GM12878 (cell line): Measurements from ENCODE around the gene NPHP1. TPM values are rescaled to one million over a fixed set of nuclear protein-coding genes. Genes with fewer than 3 reads are reported as not detected.

ENCODE experiments used
- ATAC-seq: fragments of 200-7000 bp; cut with Tn5 transposase; 3 replicates; pipeline ENCODE4 v1.9.1; 2020; ENCODE audit warnings: mild to moderate bottlenecking, moderate library complexity
- BruUV-seq: library from RNA; stranded (reverse); fragments of 400-500 nt; replicated peaks from 2 replicates; lab custom pipeline; 2021; lab: Mats Ljungman, UMichigan
- CTCF ChIA-PET: fragments of 300-600 bp; sonication (Branson Sonifier 250); formaldehyde crosslinking; extraction: SDS; loops from one replicate; lab custom pipeline; 2021; ENCODE audit warnings: inconsistent platforms; lab: Yijun Ruan, JAX
- POLR2A ChIA-PET: fragments of 350-600 bp; formaldehyde crosslinking; extraction: SDS; loops from one replicate; lab custom pipeline; 2021; ENCODE audit warnings: inconsistent platforms; lab: Charles Lee
- RAD21 ChIA-PET: fragments of 300-600 bp; sonication (Branson Sonifier 250); formaldehyde crosslinking; loops from one replicate; lab custom pipeline; 2023; ENCODE audit warnings: antibody characterized with exemption; ENCODE audit not compliant: unreplicated experiment; lab: Charles Lee
- SMC1A ChIA-PET: fragments of 300-600 bp; sonication (Branson Sonifier 250); formaldehyde crosslinking; loops from one replicate; lab custom pipeline; 2023; ENCODE audit not compliant: unreplicated experiment, uncharacterized antibody; lab: Charles Lee
- DNase-seq: peaks from one replicate; pipeline ENCODE4 v3.0.0-alpha.2; 2011; ENCODE audit warnings: low read depth, low spot score
- FAIRE-seq: peaks from 3 replicates; lab custom pipeline; 2011; peaks lifted over from hg19 to GRCh38; lab: Jason Lieb, UNC
- H2AFZ ChIP-seq: 2 replicates; pipeline ENCODE4 v1.6.0; 2011; ENCODE audit warnings: low read depth, low read length, control low read depth; ENCODE audit not compliant: control insufficient read depth
- H3K27ac ChIP-seq: 2 replicates; pipeline ENCODE4 v1.5.1; 2011; ENCODE audit warnings: control low read depth; ENCODE audit not compliant: control insufficient read depth, insufficient read depth
- H3K27me3 ChIP-seq, 2 experiments: replicated peaks in 1 of 2; 2 replicates each; pipeline versions ENCODE4 v1.6.0 to v1.6.1; 2011; ENCODE audit warnings: low read length in 1 of 2; ENCODE audit not compliant: control insufficient read depth in 2 of 2, insufficient read depth in 2 of 2
- H3K36me3 ChIP-seq, 2 experiments: 2 replicates each; pipeline ENCODE4 v1.5.1; 2011; ENCODE audit warnings: low read length in 1 of 2; ENCODE audit not compliant: control insufficient read depth in 2 of 2, insufficient read depth in 2 of 2
- H3K4me1 ChIP-seq: 2 replicates; pipeline ENCODE4 v1.6.1; 2011; ENCODE audit warnings: mild to moderate bottlenecking, low read length, moderate library complexity, mixed read lengths; ENCODE audit not compliant: control insufficient read depth, insufficient read depth
- H3K4me2 ChIP-seq: 2 replicates; pipeline ENCODE4 v1.6.0; 2011; ENCODE audit warnings: control low read depth; ENCODE audit not compliant: control insufficient read depth, insufficient read depth
- H3K4me3 ChIP-seq: fragments of 200-600 bp; sonication (generic); 2 replicates; pipeline ENCODE4 v1.5.1; 2016
- H3K79me2 ChIP-seq: 2 replicates; pipeline ENCODE4 v1.6.0; 2011; ENCODE audit warnings: low read length; ENCODE audit not compliant: control insufficient read depth, insufficient read depth
- H3K9ac ChIP-seq: 2 replicates; pipeline ENCODE4 v1.8.0; 2011; ENCODE audit warnings: low read length, control low read depth, mixed read lengths; ENCODE audit not compliant: control insufficient read depth, insufficient read depth
- H3K9me3 ChIP-seq: replicated peaks from 3 replicates; pipeline ENCODE4 v1.5.1; 2011; ENCODE audit warnings: mild to moderate bottlenecking, low read length; ENCODE audit not compliant: control insufficient read depth, insufficient read depth
- H4K20me1 ChIP-seq: 2 replicates; pipeline ENCODE4 v1.6.0; 2011; ENCODE audit not compliant: control insufficient read depth, insufficient read depth
- ATF2 ChIP-seq: IDR thresholded peaks from 2 replicates; pipeline ENCODE4 v1.6.1; 2012; ENCODE audit warnings: low read length, inconsistent platforms
- HCFC1 ChIP-seq: fragments of 150-350 bp; IDR thresholded peaks from 2 replicates; pipeline ENCODE4 v1.6.1; 2014; ENCODE audit warnings: low read length
- RBBP5 ChIP-seq: fragments of 200-600 bp; sonication (generic); conservative IDR thresholded peaks from 2 replicates; pipeline ENCODE4 v1.6.1; 2016
- ZNF592 ChIP-seq: fragments of 450-650 bp; IDR thresholded peaks from 2 replicates; pipeline ENCODE4 v1.6.1; 2017; ENCODE audit warnings: mild to moderate bottlenecking, moderate library complexity
- WGBS: methylation state at CpG from one replicate; pipeline ENCODE4 v1.1.6; 2016; ENCODE audit warnings: low lambda C conversion rate; ENCODE audit not compliant: insufficient replicate concordance, insufficient coverage; ENCODE audit errors: missing lambda C conversion rate; 5-methylcytosine and 5-hydroxymethylcytosine counted together
- in situ Hi-C: fragments of 300-500 bp; cut with MboI; formaldehyde crosslinking; loops from 9 replicates; pipeline ENCODE4 v1.14.3; 2018; ENCODE audit warnings: mixed read lengths
- intact Hi-C: fragments of 100-400 bp; cut with micrococcal nuclease; formaldehyde crosslinking; loops from one replicate; pipeline ENCODE4 v1.14.2; 2022; ENCODE audit not compliant: unreplicated experiment
- polyA plus RNA-seq, 11 experiments: library from polyadenylated mRNA; depleted of rRNA in 4 of 11; unstranded in 6 of 11; stranded (reverse) in 5 of 11; fragments of >200 nt; fragmentation: Nextera tagmentation in 4 of 11; fragmentation: Illumina TruSeq in 1 of 11; extraction: Ambion mirVana in 4 of 11; extraction: Trizol in 1 of 11; gene quantifications; 1 replicate in 1 of 11; 2 replicates in 10 of 11; pipeline versions ENCODE4 v1.2.1 to v1.2.3, GENCODE V29; 2011 to 2016; ENCODE audit warnings: inconsistent platforms in 2 of 11, missing spikeins in 2 of 11, low read depth in 1 of 11
- total RNA-seq, 4 experiments: library from RNA; depleted of rRNA in 3 of 4; stranded (reverse); fragments of >200 nt in 3 of 4; fragmentation: Illumina TruSeq in 1 of 4; extraction: Trizol in 1 of 4; gene quantifications; 2 replicates each; pipeline versions ENCODE4 v1.2.1 to v1.2.3, GENCODE V29; 2013 to 2021
- TF ChIP-seq, protein P1 (sequence below): fragments of 150-350 bp; IDR thresholded peaks from 2 replicates; pipeline ENCODE4 v1.6.1; 2016; ENCODE audit warnings: low read depth, low read length

Gene NPHP1
- total and polyA plus RNA-seq, 10 of the 15 experiments (the other 5 are each of a cell fraction or from before 2014, with no cell fraction given): 0.23 to 3.5 (median 1.2) TPM

- Histone ChIP-seq H3K9ac (no peak overlapping the region), H2AFZ (no peak overlapping the region), H3K4me1 (no peaks in the 10 kb centered on the region), H3K4me2 (no peak overlapping the region), H3K4me3 (no peak overlapping the region), H3K27ac (no peak overlapping the region), H3K79me2 (no peaks in the 10 kb centered on the region), H3K27me3 (no peaks in the 10 kb centered on the region; a peak in 1 of 4 replicates), H3K9me3 (no peaks in the 10 kb centered on the region)
- FAIRE-seq (no peak), DNase-seq (no peak), ATAC-seq (no peak)
- intact Hi-C loops: no loop called here
- ChIA-PET SMC1A (no interaction called here), RAD21 (no interaction called here)
- TF ChIP-seq, protein P1, sequence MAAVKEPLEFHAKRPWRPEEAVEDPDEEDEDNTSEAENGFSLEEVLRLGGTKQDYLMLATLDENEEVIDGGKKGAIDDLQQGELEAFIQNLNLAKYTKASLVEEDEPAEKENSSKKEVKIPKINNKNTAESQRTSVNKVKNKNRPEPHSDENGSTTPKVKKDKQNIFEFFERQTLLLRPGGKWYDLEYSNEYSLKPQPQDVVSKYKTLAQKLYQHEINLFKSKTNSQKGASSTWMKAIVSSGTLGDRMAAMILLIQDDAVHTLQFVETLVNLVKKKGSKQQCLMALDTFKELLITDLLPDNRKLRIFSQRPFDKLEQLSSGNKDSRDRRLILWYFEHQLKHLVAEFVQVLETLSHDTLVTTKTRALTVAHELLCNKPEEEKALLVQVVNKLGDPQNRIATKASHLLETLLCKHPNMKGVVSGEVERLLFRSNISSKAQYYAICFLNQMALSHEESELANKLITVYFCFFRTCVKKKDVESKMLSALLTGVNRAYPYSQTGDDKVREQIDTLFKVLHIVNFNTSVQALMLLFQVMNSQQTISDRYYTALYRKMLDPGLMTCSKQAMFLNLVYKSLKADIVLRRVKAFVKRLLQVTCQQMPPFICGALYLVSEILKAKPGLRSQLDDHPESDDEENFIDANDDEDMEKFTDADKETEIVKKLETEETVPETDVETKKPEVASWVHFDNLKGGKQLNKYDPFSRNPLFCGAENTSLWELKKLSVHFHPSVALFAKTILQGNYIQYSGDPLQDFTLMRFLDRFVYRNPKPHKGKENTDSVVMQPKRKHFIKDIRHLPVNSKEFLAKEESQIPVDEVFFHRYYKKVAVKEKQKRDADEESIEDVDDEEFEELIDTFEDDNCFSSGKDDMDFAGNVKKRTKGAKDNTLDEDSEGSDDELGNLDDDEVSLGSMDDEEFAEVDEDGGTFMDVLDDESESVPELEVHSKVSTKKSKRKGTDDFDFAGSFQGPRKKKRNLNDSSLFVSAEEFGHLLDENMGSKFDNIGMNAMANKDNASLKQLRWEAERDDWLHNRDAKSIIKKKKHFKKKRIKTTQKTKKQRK: no peak
- TF ChIP-seq HCFC1: no peak
- TF ChIP-seq, all 136 proteins: peak for 0
- 32% methylated on average over 2 of the region's 2 CpGs for WGBS
- ChIA-PET POLR2A (no interaction called here), CTCF (no interaction called here)
- in situ Hi-C loops: no loop called here
- H4K20me1 ChIP-seq: no peaks in the 10 kb centered on the region
- no TSS peak for BruUV-seq
- no peaks in the 10 kb centered on the region for H3K36me3 ChIP-seq
These were observed 57.9 kb downstream of the NPHP1 start for GRCh38 chr2:110146945-110147332.

- in situ Hi-C loops: no loop called here
- intact Hi-C loops: no loop called here
- H2AFZ ChIP-seq: no peak overlapping the region
- H3K36me3 ChIP-seq: no peaks in the 10 kb centered on the region
- ChIA-PET RAD21 (no interaction called here), CTCF (no interaction called here)
- no peak for ATAC-seq
- H3K27me3 ChIP-seq: no peaks in the 10 kb centered on the region
- no peaks in the 10 kb centered on the region for H3K4me1 ChIP-seq
- no peaks in the 10 kb centered on the region for H4K20me1 ChIP-seq
- BruUV-seq: no TSS peak
- no peak overlapping the region for H3K27ac ChIP-seq
- TF ChIP-seq RBBP5: no peak
- no peak for TF ChIP-seq ZNF592
- TF ChIP-seq ATF2: no peak
- TF ChIP-seq, all 136 proteins: peak for 0
- SMC1A ChIA-PET: no interaction called here
- H3K9ac ChIP-seq: no peak overlapping the region
- POLR2A ChIA-PET: no interaction called here
- H3K79me2 ChIP-seq: no peaks in the 10 kb centered on the region
- WGBS: 21% methylated on average over 2 of the region's 2 CpGs
- no peak overlapping the region for H3K4me3 ChIP-seq
- FAIRE-seq (no peak), DNase-seq (no peak)
- no peak overlapping the region for H3K4me2 ChIP-seq
- no peaks in the 10 kb centered on the region for H3K9me3 ChIP-seq
These were observed 58.4 kb downstream of the NPHP1 start for GRCh38 chr2:110146183-110146944.
